ENCODE data around the gene KIRREL3.

- TF ChIP-seq GATA2 (IDR thresholded peaks at IDR 0.05; ENCODE audit: low read depth, low read length) (no peak), GATA3 (IDR thresholded peaks at IDR 0.05; ENCODE audit: low read depth, low read length) (no peak)
These were observed 600.6 kb downstream of the KIRREL3 start for GRCh38 chr11:126400019-126400418.
